ENCODE measurements around the gene GGTLC2. TPM values are rescaled to one million over a fixed set of nuclear protein-coding genes. Genes with fewer than 3 reads are reported as not detected.
"Not testable (repeated sequence)": the region's sequence is repeated elsewhere in the genome, so short reads cannot be mapped to it uniquely, and the experiment has no call there.

The GGTLC2 gene
- polyA plus RNA-seq, 1 donor = not detected

GRCh38 chr22:22636260-22636659, 8.2 kb upstream of the GGTLC2 start:
- not testable (repeated sequence) for DNase-seq (ENCODE audit: low read depth)

- DNase-seq (ENCODE audit: low read depth) = not testable (repeated sequence)
These were observed 6.1 kb upstream of the GGTLC2 start for GRCh38 chr22:22638313-22638712.

- DNase-seq (ENCODE audit: low read depth) = not testable (repeated sequence)
These were observed 2.2 kb upstream of the GGTLC2 start for GRCh38 chr22:22642255-22642654.

- not testable (repeated sequence) for DNase-seq (ENCODE audit: low read depth)
These were observed 1.6 kb downstream of the GGTLC2 start for GRCh38 chr22:22645969-22646368.

- DNase-seq (ENCODE audit: low read depth) = not testable (repeated sequence)
These were observed 3.5 kb downstream of the GGTLC2 start for GRCh38 chr22:22647952-22648351.

- not testable (repeated sequence) for DNase-seq (ENCODE audit: low read depth)
These were observed 4.6 kb downstream of the GGTLC2 start for GRCh38 chr22:22648863-22649536.

GRCh38 chr22:22649761-22650160, 5.3 kb downstream of the GGTLC2 start:
- not testable (repeated sequence) for DNase-seq (ENCODE audit: low read depth)

GRCh38 chr22:22650398-22650797, 6.0 kb downstream of the GGTLC2 start:
- DNase-seq (ENCODE audit: low read depth) = not testable (repeated sequence)

GRCh38 chr22:22650803-22651515, 6.5 kb downstream of the GGTLC2 start:
- not testable (repeated sequence) for DNase-seq (ENCODE audit: low read depth)

- peak; percentile 26 for DNase-seq (ENCODE audit: low read depth)
These were observed 7.2 kb downstream of the GGTLC2 start for GRCh38 chr22:22651593-22651992.

- DNase-seq (ENCODE audit: low read depth) = not testable (repeated sequence)
These were observed 7.7 kb downstream of the GGTLC2 start for GRCh38 chr22:22652102-22652501.

- not testable (repeated sequence) for DNase-seq (ENCODE audit: low read depth)
These were observed 8.2 kb downstream of the GGTLC2 start for GRCh38 chr22:22652573-22652972.

GRCh38 chr22:22653677-22654381, 9.4 kb downstream of the GGTLC2 start:
- not testable (repeated sequence) for DNase-seq (ENCODE audit: low read depth)

- no peak for DNase-seq (ENCODE audit: low read depth)
These were observed 11.3 kb downstream of the GGTLC2 start for GRCh38 chr22:22655452-22656290.

GRCh38 chr22:22657712-22658111, 13.3 kb downstream of the GGTLC2 start:
- DNase-seq (ENCODE audit: low read depth) = no peak

- no peak for DNase-seq (ENCODE audit: low read depth)
These were observed 16.9 kb downstream of the GGTLC2 start for GRCh38 chr22:22661275-22661674.

GRCh38 chr22:22662095-22662494, 17.7 kb downstream of the GGTLC2 start:
- DNase-seq (ENCODE audit: low read depth) = no peak

GRCh38 chr22:22663861-22664800, 19.7 kb downstream of the GGTLC2 start:
- DNase-seq (ENCODE audit: low read depth) = no peak

GRCh38 chr22:22666307-22667091, 22.1 kb downstream of the GGTLC2 start:
- DNase-seq (ENCODE audit: low read depth) = no peak
